Astrocyte (in vitro differentiated cells and primary cell): ENCODE measurements around the gene ENTHD1. TPM values are rescaled to one million over a fixed set of nuclear protein-coding genes. Genes with fewer than 3 reads are reported as not detected.

Experiments
- DNase-seq: peaks from one replicate; pipeline ENCODE4 v3.0.0-alpha.2; 2010; ENCODE audit warnings: low read depth
- FAIRE-seq: peaks from 2 replicates; lab custom pipeline; 2011; peaks lifted over from hg19 to GRCh38; lab: Jason Lieb, UNC
- H2AFZ ChIP-seq: 2 replicates; pipeline ENCODE4 v1.6.0; 2012; ENCODE audit warnings: low read depth, low read length, inconsistent platforms
- H3K27ac ChIP-seq: 2 replicates; pipeline ENCODE4 v1.5.1; 2011; ENCODE audit warnings: low read depth, low read length, inconsistent platforms
- H3K27me3 ChIP-seq: 2 replicates; pipeline ENCODE4 v1.6.0; 2011; ENCODE audit warnings: low read length, inconsistent platforms; ENCODE audit not compliant: insufficient read depth
- H3K36me3 ChIP-seq: 2 replicates; pipeline ENCODE4 v1.5.1; 2011; ENCODE audit warnings: low read length, inconsistent platforms; ENCODE audit not compliant: insufficient read depth
- H3K4me1 ChIP-seq: 2 replicates; pipeline ENCODE4 v1.5.1; 2011; ENCODE audit warnings: low read length, inconsistent platforms; ENCODE audit not compliant: insufficient read depth
- H3K4me2 ChIP-seq: 2 replicates; pipeline ENCODE4 v1.6.0; 2012; ENCODE audit warnings: low read length, inconsistent platforms
- H3K4me3 ChIP-seq: 2 replicates; pipeline ENCODE4 v1.5.1; 2011; ENCODE audit warnings: low read depth, mild to moderate bottlenecking, low read length, inconsistent platforms; ENCODE audit not compliant: insufficient read depth
- H3K79me2 ChIP-seq: 2 replicates; pipeline ENCODE4 v1.6.0; 2012; ENCODE audit warnings: mild to moderate bottlenecking, low read length, inconsistent platforms; ENCODE audit not compliant: insufficient read depth
- H3K9ac ChIP-seq: 2 replicates; pipeline ENCODE4 v1.6.0; 2012; ENCODE audit warnings: mild to moderate bottlenecking, low read length, inconsistent platforms
- H3K9me3 ChIP-seq: 2 replicates; pipeline ENCODE4 v1.5.1; 2012; ENCODE audit warnings: low read depth, mild to moderate bottlenecking, low read length, inconsistent platforms; ENCODE audit not compliant: insufficient read depth
- H4K20me1 ChIP-seq: 2 replicates; pipeline ENCODE4 v1.6.0; 2012; ENCODE audit warnings: low read length, inconsistent platforms; ENCODE audit not compliant: insufficient read depth
- H3K27ac Mint-ChIP-seq: one replicate; pipeline ENCODE4 v1.8.0; 2021; ENCODE audit warnings: mild to moderate bottlenecking, mixed read lengths; ENCODE audit not compliant: unreplicated experiment
- H3K27me3 Mint-ChIP-seq: one replicate; pipeline ENCODE4 v1.8.0; 2021; ENCODE audit warnings: low read depth, mixed read lengths; ENCODE audit not compliant: unreplicated experiment
- H3K36me3 Mint-ChIP-seq: one replicate; pipeline ENCODE4 v1.8.0; 2021; ENCODE audit warnings: low read depth, mixed read lengths; ENCODE audit not compliant: unreplicated experiment
- H3K4me1 Mint-ChIP-seq: one replicate; pipeline ENCODE4 v1.8.0; 2021; ENCODE audit warnings: low read depth, mixed read lengths; ENCODE audit not compliant: unreplicated experiment
- H3K4me3 Mint-ChIP-seq: one replicate; pipeline ENCODE4 v1.8.0; 2021; ENCODE audit warnings: mild to moderate bottlenecking, moderate library complexity, mixed read lengths; ENCODE audit not compliant: unreplicated experiment
- H3K9me3 Mint-ChIP-seq: one replicate; pipeline ENCODE4 v1.8.0; 2021; ENCODE audit warnings: mild to moderate bottlenecking, mixed read lengths; ENCODE audit not compliant: unreplicated experiment
- CTCF ChIP-seq: IDR thresholded peaks from 2 replicates; pipeline ENCODE4 v1.5.1; 2011; ENCODE audit warnings: low read depth, mild to moderate bottlenecking, inconsistent platforms, low read length, moderate library complexity; ENCODE audit not compliant: insufficient read depth
- EZH2 ChIP-seq: IDR thresholded peaks from 2 replicates; pipeline ENCODE4 v1.6.1; 2012; ENCODE audit warnings: mild to moderate bottlenecking, low read length, inconsistent platforms; ENCODE audit not compliant: insufficient read depth
- total RNA-seq: library from RNA; stranded (reverse); gene quantifications from 2 replicates; pipeline ENCODE4 v1.2.1, GENCODE V29; 2021

The ENTHD1 gene
- total RNA-seq, 1 donor from 2014 or later: not detected

- Histone ChIP-seq H3K4me3 (no peak overlapping the region), H3K9me3 (no peaks in the 10 kb centered on the region), H3K36me3 (no peaks in the 10 kb centered on the region), H2AFZ (no peak overlapping the region), H3K9ac (no peak overlapping the region), H3K4me2 (no peak overlapping the region), H4K20me1 (no peaks in the 10 kb centered on the region), H3K79me2 (no peaks in the 10 kb centered on the region), H3K4me1 (no peaks in the 10 kb centered on the region), H3K27me3 (peaks cover 19% of the 10 kb centered on the region), H3K27ac (no peak overlapping the region)
- TF ChIP-seq CTCF (no peak), EZH2 (no peak)
- H3K27me3 Mint-ChIP-seq: peaks cover 16% of the 10 kb centered on the region
- H3K4me1 Mint-ChIP-seq: peaks cover 7% of the 10 kb centered on the region
- no peaks in the 10 kb centered on the region for H3K36me3 Mint-ChIP-seq
- no peak overlapping the region for H3K27ac Mint-ChIP-seq
- H3K4me3 Mint-ChIP-seq: no peak overlapping the region
- no peaks in the 10 kb centered on the region for H3K9me3 Mint-ChIP-seq
- FAIRE-seq (no peak), DNase-seq (no peak)
Measured at GRCh38 chr22:39914584-39914983, 21.0 kb upstream of the ENTHD1 start.

DNA sequence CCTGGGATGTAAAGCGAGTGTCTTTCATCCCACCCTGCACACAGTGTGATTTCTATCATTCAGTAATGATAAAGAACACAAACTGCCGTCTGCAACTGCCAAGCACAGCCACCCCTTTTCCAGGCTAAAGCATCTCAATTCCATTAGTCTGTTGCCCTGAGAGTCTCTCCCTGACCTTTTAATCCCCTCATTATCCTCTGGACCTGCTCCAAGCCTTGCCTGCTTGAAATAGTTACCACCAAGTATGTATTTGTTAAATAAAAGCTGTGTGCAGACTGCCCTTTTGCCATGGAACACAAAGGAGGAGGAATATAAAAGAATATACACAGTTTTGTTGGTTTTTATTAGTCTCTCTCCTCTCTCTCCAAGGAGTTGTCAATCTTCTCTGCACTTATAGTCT lies 20.3 kb upstream of the ENTHD1 start:
- H3K4me1 Mint-ChIP-seq: peaks cover 10% of the 10 kb centered on the region
- Histone ChIP-seq H3K4me2 (no peak overlapping the region), H4K20me1 (no peaks in the 10 kb centered on the region), H3K36me3 (no peaks in the 10 kb centered on the region), H3K27me3 (peaks cover 19% of the 10 kb centered on the region), H3K79me2 (no peaks in the 10 kb centered on the region), H3K9ac (no peak overlapping the region), H2AFZ (no peak overlapping the region), H3K9me3 (no peaks in the 10 kb centered on the region), H3K27ac (no peak overlapping the region), H3K4me3 (no peak overlapping the region), H3K4me1 (no peaks in the 10 kb centered on the region)
- H3K9me3 Mint-ChIP-seq: no peaks in the 10 kb centered on the region
- peaks cover 16% of the 10 kb centered on the region for H3K27me3 Mint-ChIP-seq
- no peak overlapping the region for H3K27ac Mint-ChIP-seq
- DNase-seq: no peak
- TF ChIP-seq EZH2: no peak
- no peak for TF ChIP-seq CTCF
- H3K36me3 Mint-ChIP-seq: no peaks in the 10 kb centered on the region
- no peak for FAIRE-seq
- no peak overlapping the region for H3K4me3 Mint-ChIP-seq

DNA sequence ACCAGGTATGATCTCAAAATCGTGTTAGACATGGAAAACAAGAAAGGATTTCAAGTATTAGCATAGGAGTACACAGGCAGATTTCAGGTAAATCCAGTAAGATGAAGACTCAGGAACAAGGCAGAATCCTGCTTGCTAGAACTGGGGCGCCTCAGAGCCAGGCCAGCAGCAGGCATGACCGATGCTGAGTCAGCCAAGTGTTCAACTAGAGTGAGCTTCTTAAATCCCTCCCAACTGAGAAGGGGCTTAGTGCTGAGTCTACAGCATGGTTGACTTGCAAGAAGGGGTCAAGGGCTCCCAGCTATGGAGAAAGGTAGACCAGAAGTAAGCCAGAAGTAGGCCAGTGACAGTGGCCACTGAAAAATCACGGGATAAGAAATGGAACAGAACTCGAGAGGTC lies 19.8 kb upstream of the ENTHD1 start:
- Mint-ChIP-seq H3K4me3 (no peak overlapping the region), H3K27me3 (peaks cover 16% of the 10 kb centered on the region), H3K27ac (no peak overlapping the region), H3K9me3 (no peaks in the 10 kb centered on the region), H3K36me3 (no peaks in the 10 kb centered on the region), H3K4me1 (peaks cover 15% of the 10 kb centered on the region)
- no peaks in the 10 kb centered on the region for H4K20me1 ChIP-seq
- FAIRE-seq (no peak), DNase-seq (no peak)
- no peaks in the 10 kb centered on the region for H3K36me3 ChIP-seq
- H3K4me1 ChIP-seq: no peaks in the 10 kb centered on the region
- H3K4me3 ChIP-seq: no peak overlapping the region
- H3K9ac ChIP-seq: no peak overlapping the region
- H3K9me3 ChIP-seq: no peaks in the 10 kb centered on the region
- peaks cover 22% of the 10 kb centered on the region for H3K27me3 ChIP-seq
- no peaks in the 10 kb centered on the region for H3K79me2 ChIP-seq
- no peak overlapping the region for H3K4me2 ChIP-seq
- H3K27ac ChIP-seq: no peak overlapping the region
- TF ChIP-seq CTCF (no peak), EZH2 (no peak)
- no peak overlapping the region for H2AFZ ChIP-seq
